ENCODE results near the gene DYRK4. TPM values are rescaled to one million over a fixed set of nuclear protein-coding genes. Genes with fewer than 3 reads are reported as not detected.

DYRK4 gene
- total RNA-seq, 1 experiment from 2014 or later = 13.3 TPM

- DNase-seq (ENCODE audit: low read depth, low spot score) (no peak), ATAC-seq (no peak)
- Histone ChIP-seq H3K27me3 (ENCODE audit: control insufficient read depth, insufficient read depth, low read length) (no peaks in the 10 kb centered on the region), H3K4me1 (ENCODE audit: control insufficient read depth, insufficient read depth, low read length) (no peaks in the 10 kb centered on the region), H3K36me3 (ENCODE audit: control insufficient read depth, insufficient read depth, low read length) (no peaks in the 10 kb centered on the region), H3K27ac (ENCODE audit: low read length) (no peak overlapping the region), H3K9me3 (ENCODE audit: control insufficient read depth, insufficient read depth, low read depth, low read length) (no peaks in the 10 kb centered on the region), H3K4me3 (ENCODE audit: low read depth in 2 of 2, low read length in 2 of 2) (no peak overlapping the region)
- intact Hi-C loops (cut with micrococcal nuclease; ENCODE audit: unreplicated experiment) (no loop called here), in situ Hi-C loops (cut with HindIII; ENCODE audit: low pct_unique_long_range_greater_than_20kb, low sequenced_read_pairs) (no loop called here)
- ChIA-PET CTCF (no interaction called here), POLR2A (no interaction called here)
- BruUV-seq (replicated peaks) = no TSS peak
- no peak for TF ChIP-seq REST (IDR thresholded peaks at IDR 0.05; ENCODE audit: insufficient read depth in 1 of 2, low read depth in 2 of 2, low read length in 1 of 2)
- TF ChIP-seq, protein P1, sequence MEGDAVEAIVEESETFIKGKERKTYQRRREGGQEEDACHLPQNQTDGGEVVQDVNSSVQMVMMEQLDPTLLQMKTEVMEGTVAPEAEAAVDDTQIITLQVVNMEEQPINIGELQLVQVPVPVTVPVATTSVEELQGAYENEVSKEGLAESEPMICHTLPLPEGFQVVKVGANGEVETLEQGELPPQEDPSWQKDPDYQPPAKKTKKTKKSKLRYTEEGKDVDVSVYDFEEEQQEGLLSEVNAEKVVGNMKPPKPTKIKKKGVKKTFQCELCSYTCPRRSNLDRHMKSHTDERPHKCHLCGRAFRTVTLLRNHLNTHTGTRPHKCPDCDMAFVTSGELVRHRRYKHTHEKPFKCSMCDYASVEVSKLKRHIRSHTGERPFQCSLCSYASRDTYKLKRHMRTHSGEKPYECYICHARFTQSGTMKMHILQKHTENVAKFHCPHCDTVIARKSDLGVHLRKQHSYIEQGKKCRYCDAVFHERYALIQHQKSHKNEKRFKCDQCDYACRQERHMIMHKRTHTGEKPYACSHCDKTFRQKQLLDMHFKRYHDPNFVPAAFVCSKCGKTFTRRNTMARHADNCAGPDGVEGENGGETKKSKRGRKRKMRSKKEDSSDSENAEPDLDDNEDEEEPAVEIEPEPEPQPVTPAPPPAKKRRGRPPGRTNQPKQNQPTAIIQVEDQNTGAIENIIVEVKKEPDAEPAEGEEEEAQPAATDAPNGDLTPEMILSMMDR (IDR thresholded peaks at IDR 0.05) = no peak
- TF ChIP-seq SIN3A (IDR thresholded peaks at IDR 0.05; ENCODE audit: borderline replicate concordance, insufficient read depth, low read depth, low read length) = no peak
- TF ChIP-seq POLR2AphosphoS5 (IDR thresholded peaks at IDR 0.05; ENCODE audit: low read depth, low read length) = no peak
- TF ChIP-seq TCF7L2 (IDR thresholded peaks at IDR 0.05; ENCODE audit: low read depth, low read length) = no peak
Measured at GRCh38 chr12:4589941-4590340, 27.9 kb downstream of the DYRK4 start.

GRCh38 chr12:4591180-4591687 is 29.2 kb downstream of the DYRK4 start:
- no peaks in the 10 kb centered on the region for H3K27me3 ChIP-seq (ENCODE audit: control insufficient read depth, insufficient read depth, low read length)
- H3K36me3 ChIP-seq (ENCODE audit: control insufficient read depth, insufficient read depth, low read length) = no peaks in the 10 kb centered on the region
- CTCF ChIA-PET = no interaction called here
- in situ Hi-C loops (cut with HindIII; ENCODE audit: low pct_unique_long_range_greater_than_20kb, low sequenced_read_pairs) (no loop called here), intact Hi-C loops (cut with micrococcal nuclease; ENCODE audit: unreplicated experiment) (no loop called here)
- TF ChIP-seq SIN3A (IDR thresholded peaks at IDR 0.05; ENCODE audit: borderline replicate concordance, insufficient read depth, low read depth, low read length) = no peak
- no peak for TF ChIP-seq REST (IDR thresholded peaks at IDR 0.05; ENCODE audit: insufficient read depth in 1 of 2, low read depth in 2 of 2, low read length in 1 of 2)
- TF ChIP-seq, protein P1 (IDR thresholded peaks at IDR 0.05) = no peak
- no peak for TF ChIP-seq TCF7L2 (IDR thresholded peaks at IDR 0.05; ENCODE audit: low read depth, low read length)
- no peak for TF ChIP-seq POLR2AphosphoS5 (IDR thresholded peaks at IDR 0.05; ENCODE audit: low read depth, low read length)
- ATAC-seq (no peak), DNase-seq (ENCODE audit: low read depth, low spot score) (no peak)
- no peak overlapping the region for H3K27ac ChIP-seq (ENCODE audit: low read length)
- H3K4me1 ChIP-seq (ENCODE audit: control insufficient read depth, insufficient read depth, low read length) = no peaks in the 10 kb centered on the region
- no TSS peak for BruUV-seq (replicated peaks)
- H3K9me3 ChIP-seq (ENCODE audit: control insufficient read depth, insufficient read depth, low read depth, low read length) = no peaks in the 10 kb centered on the region
- no peak overlapping the region for H3K4me3 ChIP-seq (ENCODE audit: low read depth in 2 of 2, low read length in 2 of 2)
- POLR2A ChIA-PET = no interaction called here

Data from Panc1 (cell line).